Hepatocyte (in vitro differentiated cells): ENCODE results near the gene SULT1C3. TPM values are rescaled to one million over a fixed set of nuclear protein-coding genes. Genes with fewer than 3 reads are reported as not detected.
A peak's percentile ranks its signal among the peaks of the same experiment; 100 is the strongest.

ENCODE experiments used
- DNase-seq: peaks from one replicate; pipeline ENCODE4 v3.0.0-alpha.2; 2016; ENCODE audit warnings: low spot score
- H2AFZ ChIP-seq: fragments of 200-600 bp; sonication (generic); 2 replicates; pipeline ENCODE4 v1.6.0; 2016; ENCODE audit warnings: antibody characterized with exemption, mild to moderate bottlenecking
- H3K27ac ChIP-seq: fragments of 200-600 bp; sonication (generic); 2 replicates; pipeline ENCODE4 v1.5.1; 2016; ENCODE audit warnings: mild to moderate bottlenecking
- H3K27me3 ChIP-seq: fragments of 200-600 bp; sonication (generic); 2 replicates; pipeline ENCODE4 v1.6.1; 2016
- H3K36me3 ChIP-seq: fragments of 200-600 bp; sonication (generic); replicated peaks from 2 replicates; pipeline ENCODE4 v1.5.1; 2016; ENCODE audit warnings: low read depth; ENCODE audit not compliant: insufficient read depth
- H3K4me1 ChIP-seq: fragments of 200-600 bp; sonication (generic); 2 replicates; pipeline ENCODE4 v1.5.1; 2016; ENCODE audit warnings: mild to moderate bottlenecking, moderate library complexity; ENCODE audit not compliant: insufficient read depth
- H3K4me2 ChIP-seq: fragments of 200-600 bp; sonication (generic); 2 replicates; pipeline ENCODE4 v1.6.0; 2016
- H3K4me3 ChIP-seq: fragments of 200-600 bp; sonication (generic); 2 replicates; pipeline ENCODE4 v1.5.1; 2016; ENCODE audit warnings: mild to moderate bottlenecking
- H3K79me2 ChIP-seq: fragments of 200-600 bp; sonication (generic); 2 replicates; pipeline ENCODE4 v1.6.0; 2017; ENCODE audit warnings: mild to moderate bottlenecking
- H3K9me2 ChIP-seq: fragments of 200-600 bp; sonication (generic); replicated peaks from 2 replicates; pipeline ENCODE4 v1.6.0; 2017; ENCODE audit warnings: mild to moderate bottlenecking; ENCODE audit not compliant: insufficient read depth
- H3K9me3 ChIP-seq: fragments of 200-600 bp; sonication (generic); 2 replicates; pipeline ENCODE4 v1.5.1; 2016; ENCODE audit warnings: low read depth, mild to moderate bottlenecking
- H4K20me1 ChIP-seq: fragments of 200-600 bp; sonication (generic); 2 replicates; pipeline ENCODE4 v1.6.0; 2016; ENCODE audit warnings: mild to moderate bottlenecking; ENCODE audit not compliant: insufficient read depth, poor library complexity, severe bottlenecking
- EZH2 ChIP-seq: fragments of 200-600 bp; sonication (generic); IDR thresholded peaks from 2 replicates; pipeline ENCODE4 v1.6.1; 2016; ENCODE audit warnings: antibody characterized with exemption, mild to moderate bottlenecking, borderline replicate concordance
- EZH2phosphoT487 ChIP-seq: fragments of 200-600 bp; sonication (generic); IDR thresholded peaks from one replicate; pipeline ENCODE4 v1.6.1; 2018; ENCODE audit warnings: antibody characterized with exemption, mild to moderate bottlenecking, low read depth, moderate library complexity; ENCODE audit not compliant: unreplicated experiment, severe bottlenecking
- WGBS: methylation state at CpG from one replicate; pipeline ENCODE4 v1.1.6; 2016; ENCODE audit warnings: low lambda C conversion rate; ENCODE audit errors: missing lambda C conversion rate; 5-methylcytosine and 5-hydroxymethylcytosine counted together
- polyA plus RNA-seq: library from polyadenylated mRNA; unstranded; fragments of >200 nt; fragmentation: Nextera tagmentation; extraction: Ambion mirVana; gene quantifications from 2 replicates; pipeline ENCODE4 v1.2.1, GENCODE V29; 2016
- total RNA-seq: library from RNA; depleted of rRNA; stranded (reverse); fragments of >200 nt; gene quantifications from 2 replicates; pipeline ENCODE4 v1.2.3, GENCODE V29; 2014
- TF ChIP-seq, protein P1 (sequence below): fragments of 200-600 bp; sonication (generic); IDR thresholded peaks from 2 replicates; pipeline ENCODE4 v1.5.1; 2016; ENCODE audit warnings: antibody characterized with exemption, mild to moderate bottlenecking; ENCODE audit not compliant: poor library complexity

SULT1C3 gene
- total and polyA plus RNA-seq, 2 experiments from 2014 or later: 1.00 TPM; not detected in 1

DNA sequence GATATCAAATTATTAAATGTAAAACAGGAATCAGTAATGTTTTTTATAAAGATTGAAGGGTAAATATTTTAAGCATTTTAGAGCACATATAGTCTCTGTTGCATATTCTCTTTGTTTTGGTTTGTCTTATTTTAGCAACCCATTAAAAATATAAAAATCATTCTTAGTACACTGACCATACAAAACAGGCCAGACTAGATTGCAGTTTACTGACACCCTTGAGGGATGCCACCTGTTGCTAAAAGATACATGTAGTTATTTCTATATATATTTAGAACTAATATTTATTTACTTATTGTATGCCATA is 44.7 kb upstream of the SULT1C3 start:
- no peak overlapping the region for H3K27ac ChIP-seq
- no peaks in the 10 kb centered on the region for H3K79me2 ChIP-seq
- no peak overlapping the region for H2AFZ ChIP-seq
- no peaks in the 10 kb centered on the region for H3K36me3 ChIP-seq
- no peaks in the 10 kb centered on the region for H3K9me2 ChIP-seq
- no peaks in the 10 kb centered on the region for H4K20me1 ChIP-seq
- TF ChIP-seq EZH2phosphoT487 (no peak), EZH2 (no peak)
- TF ChIP-seq, protein P1, sequence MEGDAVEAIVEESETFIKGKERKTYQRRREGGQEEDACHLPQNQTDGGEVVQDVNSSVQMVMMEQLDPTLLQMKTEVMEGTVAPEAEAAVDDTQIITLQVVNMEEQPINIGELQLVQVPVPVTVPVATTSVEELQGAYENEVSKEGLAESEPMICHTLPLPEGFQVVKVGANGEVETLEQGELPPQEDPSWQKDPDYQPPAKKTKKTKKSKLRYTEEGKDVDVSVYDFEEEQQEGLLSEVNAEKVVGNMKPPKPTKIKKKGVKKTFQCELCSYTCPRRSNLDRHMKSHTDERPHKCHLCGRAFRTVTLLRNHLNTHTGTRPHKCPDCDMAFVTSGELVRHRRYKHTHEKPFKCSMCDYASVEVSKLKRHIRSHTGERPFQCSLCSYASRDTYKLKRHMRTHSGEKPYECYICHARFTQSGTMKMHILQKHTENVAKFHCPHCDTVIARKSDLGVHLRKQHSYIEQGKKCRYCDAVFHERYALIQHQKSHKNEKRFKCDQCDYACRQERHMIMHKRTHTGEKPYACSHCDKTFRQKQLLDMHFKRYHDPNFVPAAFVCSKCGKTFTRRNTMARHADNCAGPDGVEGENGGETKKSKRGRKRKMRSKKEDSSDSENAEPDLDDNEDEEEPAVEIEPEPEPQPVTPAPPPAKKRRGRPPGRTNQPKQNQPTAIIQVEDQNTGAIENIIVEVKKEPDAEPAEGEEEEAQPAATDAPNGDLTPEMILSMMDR: no peak
- DNase-seq: no peak
- H3K4me3 ChIP-seq: no peak overlapping the region
- H3K4me2 ChIP-seq: no peak overlapping the region
- no peaks in the 10 kb centered on the region for H3K9me3 ChIP-seq
- peaks cover 6% of the 10 kb centered on the region for H3K4me1 ChIP-seq
- no peaks in the 10 kb centered on the region for H3K27me3 ChIP-seq

- Histone ChIP-seq H3K79me2 (no peaks in the 10 kb centered on the region), H2AFZ (no peak overlapping the region), H3K27ac (no peak overlapping the region), H3K4me3 (no peak overlapping the region), H3K9me2 (no peaks in the 10 kb centered on the region), H3K4me2 (no peak overlapping the region), H3K27me3 (no peaks in the 10 kb centered on the region), H3K36me3 (no peaks in the 10 kb centered on the region), H3K4me1 (no peaks in the 10 kb centered on the region), H3K9me3 (no peaks in the 10 kb centered on the region), H4K20me1 (no peaks in the 10 kb centered on the region)
- TF ChIP-seq, protein P1: no peak
- TF ChIP-seq EZH2phosphoT487: no peak
- no peak for DNase-seq
Measured at GRCh38 chr2:108199726-108200125, 40.0 kb upstream of the SULT1C3 start.

DNA sequence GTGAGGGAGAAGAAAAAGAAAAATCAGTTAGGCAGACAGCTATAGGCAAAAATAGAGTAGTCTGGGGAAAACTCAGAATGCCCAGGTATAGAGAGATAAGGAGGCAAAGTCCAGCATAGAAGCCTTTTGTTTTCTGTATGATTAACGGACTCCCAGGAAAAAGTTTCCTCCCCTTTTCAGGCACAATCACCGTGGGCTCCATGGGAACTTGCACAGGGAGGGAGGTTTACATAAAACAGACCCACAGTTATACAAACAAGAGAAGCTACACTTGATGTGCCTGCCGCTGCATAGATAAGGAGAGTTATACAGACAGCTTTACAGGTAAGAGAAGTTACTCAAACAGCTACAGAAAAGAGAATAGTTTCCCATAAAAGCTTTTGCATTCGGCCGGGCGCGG is 39.2 kb upstream of the SULT1C3 start:
- WGBS: 47% methylated on average over 7 of the region's 7 CpGs
- TF ChIP-seq EZH2phosphoT487: no peak
- TF ChIP-seq, protein P1: no peak
- no peaks in the 10 kb centered on the region for H3K79me2 ChIP-seq
- no peak overlapping the region for H2AFZ ChIP-seq
- H4K20me1 ChIP-seq: no peaks in the 10 kb centered on the region
- H3K27me3 ChIP-seq: no peaks in the 10 kb centered on the region
- peak; percentile 28 for DNase-seq
- H3K4me3 ChIP-seq: no peak overlapping the region
- no peaks in the 10 kb centered on the region for H3K9me2 ChIP-seq
- H3K36me3 ChIP-seq: no peaks in the 10 kb centered on the region
- no peak overlapping the region for H3K4me2 ChIP-seq
- no peaks in the 10 kb centered on the region for H3K9me3 ChIP-seq
- no peak overlapping the region for H3K27ac ChIP-seq
- no peaks in the 10 kb centered on the region for H3K4me1 ChIP-seq

- H2AFZ ChIP-seq: no peak overlapping the region
- H3K9me3 ChIP-seq: peaks cover 7% of the 10 kb centered on the region
- TF ChIP-seq, protein P1: no peak
- no peak for TF ChIP-seq EZH2
- TF ChIP-seq EZH2phosphoT487: no peak
- WGBS: 86% methylated on average over 3 of the region's 3 CpGs
- H3K4me1 ChIP-seq: no peaks in the 10 kb centered on the region
- no peaks in the 10 kb centered on the region for H3K79me2 ChIP-seq
- H3K27ac ChIP-seq: no peak overlapping the region
- DNase-seq: no peak
- H4K20me1 ChIP-seq: no peaks in the 10 kb centered on the region
- no peaks in the 10 kb centered on the region for H3K36me3 ChIP-seq
- H3K27me3 ChIP-seq: no peaks in the 10 kb centered on the region
- H3K4me3 ChIP-seq: no peak overlapping the region
- H3K9me2 ChIP-seq: no peaks in the 10 kb centered on the region
- H3K4me2 ChIP-seq: no peak overlapping the region
Measured at GRCh38 chr2:108212671-108213070, 27.1 kb upstream of the SULT1C3 start.
